Measurements from ENCODE around the gene BRD3OS.

The BRD3OS gene

DNA sequence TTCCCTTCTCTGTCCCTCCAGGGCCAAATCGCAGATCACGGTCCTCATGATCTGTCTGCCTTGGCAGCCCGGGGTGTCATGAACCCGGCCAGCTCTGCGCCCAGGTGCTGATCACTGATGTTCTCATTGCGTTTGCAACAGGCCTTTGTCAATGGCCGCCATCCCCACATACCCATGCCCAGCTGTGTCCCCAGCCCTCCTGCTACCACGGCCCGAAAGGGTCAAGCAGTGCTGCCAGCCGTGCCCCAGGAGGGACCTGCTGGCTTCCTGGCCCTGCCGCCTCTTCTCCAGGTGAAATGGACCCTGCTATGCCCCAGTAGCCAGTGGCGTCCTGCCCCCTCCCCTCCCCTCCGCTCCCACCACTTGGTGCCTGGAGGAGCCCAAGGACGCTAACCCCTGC, 20.4 kb upstream of the BRD3OS start:
- DNase-seq (ENCODE audit: low read depth) = no peak

DNA sequence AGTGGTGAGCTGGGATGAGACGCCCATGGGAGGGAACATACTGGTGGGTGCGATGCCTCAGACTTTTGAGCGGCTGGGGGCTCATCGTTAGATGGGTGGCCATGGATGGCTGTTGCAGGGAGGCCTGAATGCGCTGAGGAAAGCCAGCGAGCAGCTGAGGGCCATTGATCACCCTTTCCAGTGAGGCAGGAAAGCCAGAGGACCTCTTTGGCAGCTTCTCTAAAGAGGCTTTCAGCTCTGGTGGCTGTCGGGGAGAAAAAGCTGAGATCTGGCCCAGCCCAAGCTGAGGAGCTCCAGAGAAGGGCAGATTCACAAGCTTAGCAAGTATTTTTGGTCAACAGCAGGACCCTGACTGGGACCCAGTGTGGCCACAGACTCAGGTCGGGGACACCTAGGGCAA, 19.9 kb upstream of the BRD3OS start:
- no peak for DNase-seq (ENCODE audit: low read depth)

DNA sequence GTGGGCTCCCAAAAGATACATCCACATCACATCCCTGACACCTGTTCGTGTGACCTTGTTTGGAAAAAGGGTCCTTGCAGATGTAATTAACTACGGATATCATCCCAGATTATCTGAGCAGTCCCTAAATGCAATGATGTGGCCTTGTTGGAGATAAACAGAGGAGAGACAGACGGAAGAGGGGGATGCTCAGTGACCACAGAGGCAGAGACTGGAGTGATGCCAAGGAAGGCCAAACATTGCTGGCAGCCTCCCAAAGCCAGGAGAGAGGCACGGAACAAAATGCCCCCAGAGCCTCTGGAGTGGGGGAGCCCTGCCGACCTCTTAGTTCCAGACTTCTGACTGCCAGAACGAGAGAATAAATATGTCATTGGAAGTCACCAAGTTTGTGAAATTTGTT, 18.1 kb upstream of the BRD3OS start:
- no peak for DNase-seq (ENCODE audit: low read depth)

DNA sequence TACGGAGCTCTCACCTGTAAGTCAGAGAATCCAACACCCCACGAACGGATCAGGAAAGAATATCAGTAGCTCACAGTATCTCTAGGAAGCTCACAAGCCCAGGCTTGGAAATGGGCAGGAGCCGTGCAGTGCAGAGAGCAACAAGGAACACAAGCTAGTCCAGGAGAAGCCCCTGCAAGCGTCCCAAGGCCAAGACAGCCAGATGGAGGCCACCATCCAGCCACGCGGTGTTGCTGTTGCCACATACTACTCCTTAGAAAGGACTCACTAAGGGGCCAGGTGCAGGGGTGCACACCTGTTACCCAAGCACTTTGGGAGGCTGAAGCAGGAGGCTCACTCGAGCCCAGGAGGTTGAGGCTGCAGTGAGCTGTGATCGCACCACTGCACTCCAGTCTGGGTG, 17.7 kb upstream of the BRD3OS start:
- DNase-seq (ENCODE audit: low read depth) = no peak

DNA sequence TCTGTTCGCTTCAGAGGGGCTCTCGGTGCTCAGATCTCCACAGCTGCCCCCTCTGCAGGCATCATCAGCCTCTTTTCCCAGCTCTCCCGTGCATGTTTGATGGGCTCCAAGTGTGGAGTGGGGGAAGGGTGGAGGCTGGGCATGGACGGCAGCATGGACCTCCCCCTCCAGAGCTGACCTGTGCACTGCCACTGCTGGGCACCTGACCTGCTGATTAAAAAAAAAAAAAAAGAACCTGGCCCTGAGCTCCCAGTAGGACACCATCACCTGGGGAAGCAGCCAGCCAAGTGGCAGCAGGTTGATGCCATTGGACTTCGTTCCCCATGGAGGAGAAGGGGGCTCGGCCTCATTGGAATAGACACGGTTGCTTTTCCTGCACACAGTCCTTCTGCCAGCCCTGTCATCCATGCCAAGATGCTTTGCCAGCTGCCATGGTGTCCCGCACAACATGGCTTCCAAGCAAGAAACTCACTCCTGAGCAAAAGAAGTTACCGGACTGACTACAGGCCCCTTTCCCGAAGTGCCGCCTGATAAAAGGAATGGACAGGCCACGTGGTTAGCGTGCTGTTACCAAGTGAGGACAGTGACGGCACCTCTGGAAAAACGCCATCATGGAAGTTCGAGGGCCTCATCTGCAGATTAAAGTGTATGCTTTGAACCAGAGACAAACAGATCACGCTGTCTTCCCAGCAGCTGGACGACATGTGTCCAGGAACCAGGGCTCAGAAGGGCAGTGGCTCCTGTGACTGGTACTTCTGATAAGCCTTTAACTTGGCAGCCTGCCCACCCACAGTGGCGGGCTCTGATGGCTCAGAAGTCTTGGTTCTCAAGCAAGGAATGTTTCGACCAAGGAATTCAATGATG, 14.7 kb upstream of the BRD3OS start:
- no peak for DNase-seq (ENCODE audit: low read depth)

DNA sequence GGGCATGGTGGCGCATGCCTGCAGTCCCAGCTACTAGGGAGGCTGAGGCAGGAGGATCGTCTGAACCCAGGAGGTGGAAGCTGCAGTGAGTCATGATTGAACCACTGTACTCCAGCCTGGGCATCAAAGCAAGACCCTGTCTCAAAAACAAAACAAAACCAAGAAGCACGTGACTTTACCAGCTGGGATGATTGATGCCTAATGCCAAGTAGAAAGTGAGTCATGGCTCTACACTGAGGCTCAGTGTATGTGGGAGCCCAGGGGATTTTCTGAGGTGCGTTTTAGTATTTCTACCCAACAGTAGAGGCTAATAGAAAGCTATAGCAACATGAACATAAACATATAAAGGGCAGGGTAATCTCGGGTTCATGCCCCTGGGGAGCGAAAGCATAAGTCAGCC, 13.9 kb upstream of the BRD3OS start:
- DNase-seq (ENCODE audit: low read depth) = no peak

DNA sequence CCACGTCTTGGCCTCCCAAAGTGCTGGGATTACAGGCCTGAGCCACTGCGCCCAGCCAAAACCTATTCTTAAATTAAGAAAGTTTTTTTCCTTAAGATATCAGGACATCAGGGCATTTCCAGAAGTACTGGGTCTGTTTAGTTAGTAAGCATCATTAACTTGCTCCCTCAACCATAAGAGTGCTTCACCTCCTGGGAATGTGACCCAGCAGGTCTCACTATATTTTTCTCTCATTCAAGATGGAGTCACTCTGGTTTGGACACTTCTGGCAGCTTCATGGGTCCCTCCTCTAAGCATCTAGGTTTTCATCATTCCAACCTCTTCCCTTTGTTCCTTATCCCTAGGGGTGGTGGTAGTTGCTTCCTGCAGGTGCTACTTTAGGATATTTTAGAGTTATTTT, 10.3 kb upstream of the BRD3OS start:
- no peak for DNase-seq (ENCODE audit: low read depth)

DNA sequence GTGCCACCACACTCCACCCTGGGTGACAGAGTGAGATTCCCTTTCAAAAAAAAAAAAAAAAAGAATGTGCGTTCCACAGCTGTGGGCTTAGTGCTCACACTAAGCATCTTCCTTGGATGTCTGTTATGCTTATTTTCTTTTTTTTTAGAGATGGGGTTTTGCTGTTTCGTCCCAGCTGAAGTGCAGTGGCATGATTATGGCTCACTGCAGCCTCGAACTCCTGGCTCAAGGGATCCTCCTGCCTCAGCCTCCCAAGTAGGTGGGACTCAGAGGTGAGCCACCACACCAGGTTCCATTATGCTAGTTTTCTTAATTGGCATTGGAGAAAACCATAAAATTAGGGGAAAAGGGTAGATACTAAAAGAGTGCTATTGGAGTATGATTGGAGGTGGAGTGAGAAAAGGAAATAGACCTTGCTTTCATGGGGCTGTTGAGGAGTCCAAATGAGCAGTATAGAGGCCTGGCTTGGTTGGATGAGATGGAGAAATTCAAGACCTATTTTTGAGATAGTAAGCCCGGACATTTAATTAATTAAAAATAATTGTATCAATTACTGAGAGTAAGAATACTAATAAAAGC, 978 bp upstream of the BRD3OS start:
- no peak for DNase-seq (ENCODE audit: low read depth)

DNA sequence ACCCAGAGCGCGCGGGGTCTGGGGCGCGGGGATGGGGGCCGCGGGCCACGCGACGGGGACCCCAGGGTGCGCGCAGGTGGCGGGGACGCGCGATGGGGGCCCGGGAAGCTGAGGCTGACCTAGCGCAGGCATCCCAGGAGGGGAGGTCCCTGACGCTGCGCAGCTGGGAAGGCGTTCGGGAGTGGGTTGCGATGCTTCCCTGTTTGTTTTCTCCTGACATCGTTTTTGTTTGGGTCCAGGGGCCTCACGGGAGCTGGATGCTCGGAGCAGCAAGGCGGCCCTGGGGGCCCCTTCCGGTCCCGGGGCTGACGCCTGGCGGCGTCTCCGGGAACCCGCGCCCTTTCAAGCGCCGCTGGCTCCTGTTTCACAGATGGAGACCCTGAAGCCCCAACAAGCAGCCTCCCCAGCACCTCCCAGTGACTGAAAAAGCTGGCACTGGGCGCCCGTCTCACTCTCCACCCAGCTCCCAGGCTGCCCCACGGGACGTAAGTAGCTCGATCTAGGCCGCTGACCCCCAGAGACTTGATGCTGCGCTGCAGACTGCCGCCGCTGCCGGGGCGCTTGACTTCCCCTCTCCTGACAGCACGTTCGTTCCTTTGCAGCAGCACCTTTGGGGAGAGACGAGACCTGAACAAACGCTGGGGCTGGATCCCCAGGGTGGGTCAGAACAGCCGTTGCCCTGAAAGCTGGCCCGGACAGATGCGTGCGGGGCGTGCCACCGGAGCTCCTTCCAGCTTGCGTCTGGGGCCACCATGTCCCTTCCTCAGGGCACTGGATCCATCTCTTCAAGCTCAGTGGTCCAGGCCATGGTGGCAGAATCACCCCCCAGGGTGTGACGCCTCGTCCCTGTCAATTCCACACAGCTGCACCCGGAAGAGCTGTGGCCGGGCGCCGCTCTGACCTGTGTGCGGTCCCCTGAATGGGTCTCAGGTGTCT, 593 bp downstream of the BRD3OS start:
- peak; percentile 14 for DNase-seq (ENCODE audit: low read depth)

DNA sequence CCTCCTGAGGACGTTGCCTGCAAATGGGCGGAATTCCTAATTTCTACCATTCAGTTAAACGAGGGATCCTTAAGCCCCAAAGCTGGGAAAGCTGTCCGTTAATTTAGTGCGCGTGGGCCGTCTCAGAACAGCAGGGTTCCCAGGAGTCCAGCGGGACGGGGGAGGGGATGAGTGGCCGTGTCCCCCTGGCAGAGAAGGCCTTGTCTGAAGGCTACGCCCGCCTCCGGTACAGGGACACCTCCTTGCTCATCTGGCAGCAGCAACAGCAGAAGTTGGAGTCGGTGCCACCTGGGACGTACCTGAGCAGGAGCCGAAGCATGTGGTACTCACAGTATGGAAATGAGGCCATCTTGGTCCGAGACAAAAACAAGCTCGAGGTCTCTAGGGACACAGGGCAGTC, 1.3 kb downstream of the BRD3OS start:
- DNase-seq (ENCODE audit: low read depth) = no peak

DNA sequence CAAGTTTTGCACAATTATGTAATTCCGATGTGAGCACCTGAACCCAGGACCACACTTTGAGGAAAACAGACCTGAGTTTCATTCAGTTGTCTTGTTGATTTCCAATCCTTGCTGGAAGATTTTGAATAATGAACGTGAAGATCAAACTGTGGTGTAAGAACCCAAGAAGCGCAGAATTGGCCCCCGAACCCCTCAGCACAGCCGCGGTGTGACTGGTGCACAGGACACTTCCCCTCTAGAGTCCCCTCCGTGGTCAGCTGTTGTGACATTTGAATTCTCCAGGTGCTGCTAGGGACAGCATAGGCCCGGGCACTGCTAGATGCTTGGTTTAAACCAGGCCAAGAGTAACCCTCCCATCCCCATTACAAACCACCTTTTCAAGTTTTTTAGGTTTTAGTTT, 1.7 kb downstream of the BRD3OS start:
- DNase-seq (ENCODE audit: low read depth) = no peak

DNA sequence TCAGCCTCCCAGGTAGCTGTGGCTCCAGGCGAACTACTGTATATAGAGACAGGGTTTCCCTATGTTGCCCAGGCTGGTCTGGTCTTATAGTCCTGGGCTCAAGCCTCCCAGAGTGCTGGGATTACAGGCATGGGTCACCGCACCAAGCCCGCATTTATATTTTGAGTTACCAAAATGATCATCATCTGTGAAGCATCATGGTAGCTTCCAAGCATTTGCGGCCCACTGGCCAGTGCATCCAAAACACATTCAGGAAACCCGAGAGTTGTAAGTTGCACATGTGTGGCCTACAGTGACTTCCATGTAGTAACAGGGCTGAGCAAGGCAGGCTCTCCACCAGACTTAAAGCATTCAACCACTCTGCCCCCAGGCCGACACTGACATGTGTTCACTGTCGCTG, 2.3 kb downstream of the BRD3OS start:
- no peak for DNase-seq (ENCODE audit: low read depth)

DNA sequence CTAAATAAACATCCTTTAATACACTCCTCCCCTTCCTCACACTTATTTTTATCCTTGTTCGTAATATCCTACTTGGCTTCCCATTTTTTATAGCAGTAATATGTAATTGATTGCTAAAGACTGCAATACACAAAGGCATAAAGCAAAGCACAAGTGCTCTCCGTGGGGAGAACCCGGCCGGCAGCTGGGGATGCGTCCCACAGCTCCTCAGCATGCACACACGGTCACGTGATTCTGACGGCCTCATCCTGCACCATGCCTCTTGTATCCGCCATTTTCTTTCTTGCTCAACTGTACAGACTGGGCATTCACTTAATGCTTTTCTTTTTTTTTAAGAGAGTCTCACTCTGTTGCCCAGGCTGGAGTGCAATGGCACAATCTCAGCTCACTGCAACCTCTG, 2.8 kb downstream of the BRD3OS start:
- no peak for DNase-seq (ENCODE audit: low read depth)

DNA sequence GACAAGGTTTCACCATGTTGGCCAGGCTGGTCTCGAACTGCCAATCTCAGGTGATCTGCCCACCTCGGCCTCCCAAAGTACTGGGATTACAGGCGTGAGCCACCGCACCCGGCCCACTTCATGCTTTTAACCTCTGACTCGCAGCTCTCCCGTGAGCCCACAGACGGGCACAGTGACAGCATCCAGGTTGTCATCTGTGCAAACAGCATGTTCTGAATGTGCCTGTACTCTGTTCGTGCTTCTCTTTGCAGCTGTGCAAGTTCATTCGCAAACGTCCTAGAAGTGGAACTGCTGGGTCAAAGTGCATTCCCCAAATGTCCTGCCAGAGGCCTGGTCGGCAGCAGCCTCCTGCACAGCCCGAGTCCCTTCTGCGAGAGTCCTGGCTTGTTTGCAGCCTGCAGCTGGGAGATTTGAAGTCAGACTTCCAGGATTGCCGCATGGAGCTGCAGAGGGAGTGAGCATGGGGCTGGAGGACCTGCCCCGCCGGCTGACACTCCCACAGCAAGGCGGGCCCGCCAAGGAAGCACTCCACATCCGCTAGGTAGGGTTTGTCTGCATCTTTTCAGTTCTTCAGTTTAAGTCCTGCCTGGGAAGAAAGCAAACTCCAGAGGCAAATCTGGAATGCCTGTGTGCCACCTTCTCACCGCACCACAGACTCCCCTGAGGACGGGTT, 3.4 kb downstream of the BRD3OS start:
- DNase-seq (ENCODE audit: low read depth) = no peak

DNA sequence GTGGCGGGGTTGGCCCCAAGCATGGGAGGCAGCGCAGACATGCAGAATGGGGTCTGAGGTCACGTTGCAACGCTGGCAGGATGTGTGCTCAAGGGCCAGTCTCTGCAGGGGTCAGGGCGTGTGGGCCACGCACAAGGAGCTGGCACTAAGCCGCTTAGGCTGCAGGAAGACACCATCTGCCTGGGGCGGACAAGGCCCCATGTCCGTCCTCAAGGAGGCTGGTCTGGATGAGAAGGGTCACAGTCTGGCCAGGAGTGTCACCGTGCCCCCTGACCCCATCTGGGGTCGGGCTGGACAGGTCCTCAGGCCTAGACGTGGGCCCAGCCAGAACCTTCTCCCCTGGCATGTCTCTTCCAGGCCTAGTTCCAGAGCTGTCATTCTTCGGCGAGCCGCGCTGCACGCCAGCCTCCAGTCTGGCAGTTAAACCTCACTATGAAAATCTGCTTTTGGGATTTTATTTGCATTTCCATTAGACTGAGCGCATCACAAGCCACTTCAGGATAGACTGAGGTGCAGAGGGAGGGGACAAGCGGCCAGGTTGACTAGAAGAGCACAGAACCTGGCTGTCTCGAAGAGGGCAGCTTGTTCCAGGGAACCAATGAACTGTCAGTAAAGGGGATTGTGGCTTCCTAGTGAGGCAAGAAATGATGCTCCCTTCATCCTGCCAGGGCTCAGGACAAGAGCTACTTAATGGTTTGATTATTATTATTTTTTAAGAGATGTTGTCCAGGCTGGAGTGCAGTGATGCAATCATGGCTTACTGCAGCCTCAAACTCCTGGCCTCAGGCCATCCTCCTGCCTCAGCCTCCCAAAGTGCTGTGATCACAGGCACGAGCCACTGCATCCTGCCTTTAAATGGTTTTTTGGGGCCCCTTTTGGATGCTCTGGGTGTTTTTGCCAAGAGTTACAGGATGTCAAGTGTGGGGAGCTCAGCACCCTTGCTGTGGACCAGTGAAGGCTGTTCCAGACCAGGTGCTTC, 4.3 kb downstream of the BRD3OS start:
- no peak for DNase-seq (ENCODE audit: low read depth)

DNA sequence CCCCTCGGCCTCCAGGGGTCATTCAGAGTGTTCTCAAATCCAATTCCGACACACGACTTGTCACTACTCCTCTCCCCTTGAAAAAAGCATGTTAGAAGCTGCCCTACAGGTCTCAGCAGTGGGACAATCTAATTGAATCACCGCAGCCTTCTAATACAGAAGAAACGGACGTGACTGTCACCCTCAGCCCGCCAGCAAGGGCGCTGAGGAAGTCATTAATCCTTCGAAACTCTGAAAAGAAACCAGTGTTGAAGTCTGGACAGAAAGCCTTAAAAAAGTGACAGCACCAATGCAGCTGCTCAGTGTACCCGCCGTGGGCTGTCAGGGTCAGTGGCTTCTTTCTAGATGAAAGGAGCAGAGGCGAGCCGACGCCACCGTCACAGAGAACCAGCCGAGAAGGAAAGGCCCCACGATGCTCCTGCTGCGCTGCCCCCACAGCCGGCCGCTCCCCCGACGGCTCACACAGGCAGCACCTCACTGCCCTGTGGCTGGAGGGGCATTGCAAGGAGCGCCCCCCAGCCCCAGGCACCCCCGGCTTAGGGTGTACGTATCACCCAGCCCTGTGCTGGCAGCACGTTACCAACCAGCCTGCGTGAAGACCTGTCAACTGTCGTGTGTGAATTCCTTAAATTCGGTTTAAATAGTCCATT, 5.7 kb downstream of the BRD3OS start:
- DNase-seq (ENCODE audit: low read depth) = no peak

DNA sequence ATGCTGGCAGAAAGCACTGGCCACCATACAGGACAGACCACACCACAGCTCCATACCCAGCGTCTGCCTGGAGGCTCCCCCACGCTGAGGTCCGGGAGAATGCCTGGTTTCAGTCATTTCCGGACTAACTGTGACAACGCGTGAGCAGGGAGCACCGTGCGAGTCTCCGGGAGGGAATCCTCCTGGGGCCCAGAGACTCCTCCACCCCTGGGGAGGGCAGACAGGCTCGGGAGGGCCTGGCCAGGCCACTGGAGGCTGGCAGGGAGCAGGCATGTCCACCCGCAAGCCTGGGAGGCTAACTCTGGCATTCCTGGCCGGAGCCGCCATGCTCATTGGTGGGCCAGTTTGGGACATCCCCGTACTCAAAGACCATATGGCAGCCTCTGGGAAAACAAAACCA, 6.5 kb downstream of the BRD3OS start:
- no peak for DNase-seq (ENCODE audit: low read depth)

DNA sequence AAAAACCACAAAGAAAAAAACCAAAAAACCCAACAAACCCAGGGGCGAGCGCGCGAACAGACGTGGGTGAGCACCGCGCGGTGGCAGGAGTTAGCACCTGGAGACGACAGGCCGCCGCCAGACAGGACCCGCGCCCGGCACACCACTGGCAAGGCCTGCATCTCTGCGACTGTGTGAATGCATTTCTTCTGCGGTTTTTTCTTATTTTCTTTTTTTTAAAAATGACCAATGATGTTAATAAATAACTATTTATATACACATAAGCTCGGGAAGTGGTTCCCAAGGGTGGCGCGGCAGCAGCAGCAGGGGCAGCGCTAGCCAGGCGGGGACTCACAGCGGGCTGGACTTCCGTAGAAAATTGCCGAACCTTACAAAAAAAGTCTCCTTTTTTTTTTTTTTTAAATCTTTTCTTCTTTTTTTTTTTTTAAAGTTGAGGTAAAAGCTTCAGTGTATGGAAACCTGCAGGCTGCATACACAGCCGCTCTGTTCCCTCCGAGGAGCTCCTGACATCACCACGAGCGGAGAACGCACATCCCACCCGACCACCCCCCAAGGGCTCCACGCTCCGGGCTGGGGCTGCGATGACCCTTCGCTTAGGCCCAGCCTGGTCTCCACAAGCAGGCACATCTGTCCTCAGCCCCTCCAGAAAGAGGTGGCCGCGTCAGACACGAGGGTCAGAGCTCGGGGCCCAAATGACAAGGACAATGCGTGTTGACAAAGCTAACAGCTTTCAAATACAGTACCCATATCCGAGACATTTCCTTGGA, 7.4 kb downstream of the BRD3OS start:
- DNase-seq (ENCODE audit: low read depth) = no peak

DNA sequence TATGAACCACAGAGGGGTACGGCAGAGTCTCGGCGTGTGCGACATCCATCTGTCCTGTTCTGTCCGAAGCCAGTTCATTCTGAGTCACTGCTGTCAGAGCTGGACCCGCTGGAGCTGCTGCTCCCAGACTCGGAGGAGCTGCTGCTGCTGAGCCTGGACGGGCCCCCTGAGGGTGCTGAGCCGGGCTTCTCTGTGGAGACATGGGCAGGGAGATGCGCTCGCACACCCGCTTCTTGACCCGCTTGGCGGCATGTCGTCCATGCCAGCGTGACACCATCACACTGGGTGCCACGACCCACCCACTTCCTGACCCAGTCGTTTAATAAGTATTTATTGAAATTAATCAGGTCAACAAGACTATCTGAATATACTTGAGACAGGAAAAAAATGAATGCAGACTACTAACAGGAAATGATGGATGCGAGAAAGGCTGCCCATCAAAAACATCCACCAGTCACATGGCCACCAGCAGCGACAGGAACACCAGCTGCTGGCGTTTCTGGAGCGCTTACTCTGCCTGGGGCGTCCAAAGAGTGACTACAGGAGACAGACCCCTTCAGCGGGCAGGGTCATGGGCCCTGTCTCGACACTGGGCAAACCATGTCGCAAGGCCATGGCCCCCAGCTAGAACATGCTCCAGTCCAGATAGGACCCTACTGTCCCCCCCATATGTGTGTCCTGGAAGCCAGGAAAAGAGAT, 8.4 kb downstream of the BRD3OS start:
- no peak for DNase-seq (ENCODE audit: low read depth)
